Endothelial cell of umbilical vein (primary cell): Measurements from ENCODE around the gene FAM120B. TPM values are rescaled to one million over a fixed set of nuclear protein-coding genes. Genes with fewer than 3 reads are reported as not detected.

ENCODE experiments used
- BruUV-seq: library from RNA; stranded (reverse); fragments of 400-500 nt; replicated peaks from 2 replicates; lab custom pipeline; 2021; lab: Mats Ljungman, UMichigan
- CTCF ChIA-PET: fragments of 300-600, 350-600 bp; sonication (Branson Sonifier 250); formaldehyde crosslinking; loops from one replicate; lab custom pipeline; 2021; ENCODE audit warnings: antibody characterized with exemption, inconsistent platforms; lab: Charles Lee
- POLR2A ChIA-PET: fragments of 300-600, 350-600 bp; sonication (Branson Sonifier 250); formaldehyde crosslinking; loops from one replicate; lab custom pipeline; 2021; ENCODE audit warnings: antibody characterized with exemption, inconsistent platforms; lab: Charles Lee
- DNase-seq: peaks from one replicate; pipeline ENCODE4 v3.0.0-alpha.2; 2011; ENCODE audit warnings: low read depth, low spot score
- FAIRE-seq: peaks from 2 replicates; lab custom pipeline; 2011; peaks lifted over from hg19 to GRCh38; lab: Jason Lieb, UNC
- H2AFZ ChIP-seq: 2 replicates; pipeline ENCODE4 v1.6.0; 2012; ENCODE audit warnings: low read depth, low read length, control low read depth, inconsistent platforms
- H3K27ac ChIP-seq: 2 replicates; pipeline ENCODE4 v1.5.1; 2011; ENCODE audit warnings: low read depth, mild to moderate bottlenecking, control low read depth, low read length, moderate library complexity; ENCODE audit not compliant: insufficient read depth
- H3K27me3 ChIP-seq, 2 experiments: 2 replicates each; pipeline versions ENCODE4 v1.6.0 to v1.6.1; 2011; ENCODE audit warnings: low read length in 2 of 2, mixed read lengths in 1 of 2; ENCODE audit not compliant: control insufficient read depth in 2 of 2, insufficient read depth in 2 of 2
- H3K36me3 ChIP-seq, 2 experiments: 2 replicates in 1 of 2; 3 replicates in 1 of 2; pipeline ENCODE4 v1.5.1; 2011; ENCODE audit warnings: low read length in 2 of 2, mild to moderate bottlenecking in 1 of 2, moderate library complexity in 1 of 2; ENCODE audit not compliant: control insufficient read depth in 2 of 2, insufficient read depth in 2 of 2; ENCODE audit errors: extremely low read depth in 1 of 2
- H3K4me1 ChIP-seq: 3 replicates; pipeline ENCODE4 v1.5.1; 2011; ENCODE audit warnings: mild to moderate bottlenecking, low read length; ENCODE audit not compliant: control insufficient read depth, insufficient read depth; ENCODE audit errors: extremely low read depth
- H3K4me2 ChIP-seq: 2 replicates; pipeline ENCODE4 v1.6.1; 2011; ENCODE audit warnings: low read length, control low read depth, mixed read lengths; ENCODE audit not compliant: insufficient read depth
- H3K4me3 ChIP-seq, 3 experiments: fragments of 200-600 bp in 1 of 3; sonication (generic), shearing (Covaris generic) in 1 of 3; replicated peaks in 1 of 3; 2 replicates each; pipeline ENCODE4 v1.5.1; 2011 to 2016; ENCODE audit warnings: control low read depth in 3 of 3, low read length in 3 of 3, mild to moderate bottlenecking in 2 of 3, inconsistent platforms in 1 of 3, low read depth in 1 of 3, moderate library complexity in 1 of 3; ENCODE audit not compliant: insufficient read depth in 1 of 3
- H3K79me2 ChIP-seq: 2 replicates; pipeline ENCODE4 v1.6.0; 2012; ENCODE audit warnings: low read length, inconsistent platforms; ENCODE audit not compliant: control insufficient read depth, insufficient read depth
- H3K9ac ChIP-seq: replicated peaks from 2 replicates; pipeline ENCODE3; 2011; ENCODE audit warnings: low read length, control low read depth; ENCODE audit not compliant: insufficient read depth; ENCODE audit errors: extremely low read depth
- H3K9me1 ChIP-seq: replicated peaks from 3 replicates; pipeline ENCODE4 v1.6.0; 2011; ENCODE audit warnings: mild to moderate bottlenecking, low read length; ENCODE audit not compliant: control insufficient read depth, insufficient read depth; ENCODE audit errors: extremely low read depth
- H3K9me3 ChIP-seq: replicated peaks from 2 replicates; pipeline ENCODE4 v1.5.1; 2012; ENCODE audit warnings: low read length, inconsistent platforms; ENCODE audit not compliant: control insufficient read depth, insufficient read depth
- H4K20me1 ChIP-seq: replicated peaks from 2 replicates; pipeline ENCODE3; 2011; ENCODE audit warnings: mild to moderate bottlenecking, low read length; ENCODE audit not compliant: control insufficient read depth, insufficient read depth; ENCODE audit errors: extremely low read depth
- EZH2 ChIP-seq: IDR thresholded peaks from 2 replicates; pipeline ENCODE4 v1.6.1; 2012; ENCODE audit warnings: borderline replicate concordance, low read depth, mild to moderate bottlenecking, moderate library complexity, low read length, inconsistent platforms; ENCODE audit not compliant: severe bottlenecking
- FOS ChIP-seq: IDR thresholded peaks from 2 replicates; pipeline ENCODE4 v1.6.1; 2011; ENCODE audit warnings: mild to moderate bottlenecking, low read length, moderate library complexity, borderline replicate concordance; ENCODE audit not compliant: insufficient read depth
- GATA2 ChIP-seq: IDR thresholded peaks from 2 replicates; pipeline ENCODE4 v1.7.0; 2011; ENCODE audit warnings: low read depth, mild to moderate bottlenecking, moderate library complexity, mixed read lengths, low read length; ENCODE audit not compliant: insufficient read length, insufficient read depth
- JUN ChIP-seq: IDR thresholded peaks from 2 replicates; pipeline ENCODE4 v1.6.1; 2011; ENCODE audit warnings: borderline replicate concordance, low read depth; ENCODE audit not compliant: insufficient read length, insufficient read depth
- MYC ChIP-seq: IDR thresholded peaks from one replicate; pipeline ENCODE4 v1.6.1; 2011; ENCODE audit warnings: mild to moderate bottlenecking, low read depth, low read length
- POLR2A ChIP-seq: IDR thresholded peaks from 2 replicates; pipeline ENCODE4 v1.6.1; 2012; ENCODE audit warnings: low read depth, mild to moderate bottlenecking, control low read depth, low read length
- POLR2AphosphoS5 ChIP-seq: IDR thresholded peaks from 2 replicates; pipeline ENCODE4 v1.6.1; 2012; ENCODE audit warnings: low read depth, mild to moderate bottlenecking, control low read depth, low read length, moderate library complexity; ENCODE audit not compliant: insufficient read depth
- dilution Hi-C: fragments of 300-500 bp; cut with MboI; formaldehyde crosslinking; loops from one replicate; pipeline ENCODE4 v1.15.0; 2019; ENCODE audit warnings: low sequenced_read_pairs; ENCODE audit not compliant: extremely low pct_ligation_motif_present
- intact Hi-C: fragments of 100-400 bp; cut with micrococcal nuclease; formaldehyde crosslinking; loops from one replicate; pipeline ENCODE4 v1.10.0; 2022
- polyA plus RNA-seq, 4 experiments: library from polyadenylated mRNA; depleted of rRNA in 3 of 4; stranded (reverse) in 3 of 4; unstranded in 1 of 4; fragments of >200 nt; gene quantifications; 2 replicates each; pipeline versions ENCODE4 v1.2.1 to v1.2.3, GENCODE V29; 2011 to 2012; ENCODE audit warnings: missing spikeins in 1 of 4
- total RNA-seq: library from RNA; stranded (reverse); gene quantifications from 2 replicates; pipeline ENCODE4 v1.2.3, GENCODE V29; 2021
- TF ChIP-seq, protein P1 (sequence below), 2 donors: IDR thresholded peaks; 1 replicate in 1 of 2; 2 replicates in 1 of 2; pipeline ENCODE4 v1.5.1; 2011; ENCODE audit warnings: low read length in 2 of 2, mild to moderate bottlenecking in 2 of 2, moderate library complexity in 2 of 2, control low read depth in 1 of 2, inconsistent platforms in 1 of 2, low read depth in 1 of 2; ENCODE audit not compliant: insufficient read depth in 1 of 2; ENCODE audit errors: extremely low read depth in 1 of 2
- TF ChIP-seq, protein P2 (sequence below): IDR thresholded peaks from 2 replicates; pipeline ENCODE4 v1.6.1; 2011; ENCODE audit not compliant: insufficient read depth, insufficient read length

Gene FAM120B
- total and polyA plus RNA-seq, 2 donors (not counting 3 experiments of a cell fraction or from before 2014, with no cell fraction given) = 10.8 to 28.2 TPM

DNA sequence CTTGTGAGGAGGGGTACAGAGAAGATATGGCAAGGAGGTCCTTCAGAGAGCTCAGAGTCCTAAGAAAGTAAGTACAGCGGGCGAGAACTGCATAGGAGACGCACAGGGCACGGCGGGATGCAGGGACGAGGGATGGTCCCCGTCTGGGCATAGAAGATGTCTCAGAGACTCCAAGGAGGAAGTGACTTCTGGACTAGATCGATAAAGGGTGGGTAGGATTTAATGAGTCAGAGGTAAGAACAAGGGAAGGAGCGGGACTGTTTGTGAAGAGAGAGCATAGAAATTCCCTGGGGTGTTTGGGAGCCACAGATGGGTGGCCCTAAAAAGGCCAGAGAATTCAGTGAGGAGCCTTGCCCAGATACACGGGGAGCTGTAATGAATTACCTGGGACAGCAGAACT, 69.1 kb downstream of the FAM120B start:
- no peaks in the 10 kb centered on the region for H3K27me3 ChIP-seq
- no peak for FAIRE-seq
- H3K9ac ChIP-seq = no peak overlapping the region
- no peaks in the 10 kb centered on the region for H3K36me3 ChIP-seq
- no peak for DNase-seq
- ChIA-PET POLR2A (no interaction called here), CTCF (no interaction called here)
- TF ChIP-seq GATA2 = no peak
- TF ChIP-seq FOS = no peak
- TF ChIP-seq MYC = no peak
- TF ChIP-seq POLR2A = no peak
- no peak for TF ChIP-seq EZH2
- no peak for TF ChIP-seq POLR2AphosphoS5
- no peak for TF ChIP-seq JUN
- TF ChIP-seq, protein P1, sequence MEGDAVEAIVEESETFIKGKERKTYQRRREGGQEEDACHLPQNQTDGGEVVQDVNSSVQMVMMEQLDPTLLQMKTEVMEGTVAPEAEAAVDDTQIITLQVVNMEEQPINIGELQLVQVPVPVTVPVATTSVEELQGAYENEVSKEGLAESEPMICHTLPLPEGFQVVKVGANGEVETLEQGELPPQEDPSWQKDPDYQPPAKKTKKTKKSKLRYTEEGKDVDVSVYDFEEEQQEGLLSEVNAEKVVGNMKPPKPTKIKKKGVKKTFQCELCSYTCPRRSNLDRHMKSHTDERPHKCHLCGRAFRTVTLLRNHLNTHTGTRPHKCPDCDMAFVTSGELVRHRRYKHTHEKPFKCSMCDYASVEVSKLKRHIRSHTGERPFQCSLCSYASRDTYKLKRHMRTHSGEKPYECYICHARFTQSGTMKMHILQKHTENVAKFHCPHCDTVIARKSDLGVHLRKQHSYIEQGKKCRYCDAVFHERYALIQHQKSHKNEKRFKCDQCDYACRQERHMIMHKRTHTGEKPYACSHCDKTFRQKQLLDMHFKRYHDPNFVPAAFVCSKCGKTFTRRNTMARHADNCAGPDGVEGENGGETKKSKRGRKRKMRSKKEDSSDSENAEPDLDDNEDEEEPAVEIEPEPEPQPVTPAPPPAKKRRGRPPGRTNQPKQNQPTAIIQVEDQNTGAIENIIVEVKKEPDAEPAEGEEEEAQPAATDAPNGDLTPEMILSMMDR (IDR thresholded peaks at IDR 0.05; ENCODE audit: extremely low read depth in 1 of 2, insufficient read depth in 1 of 2, low read depth in 1 of 2, low read length in 2 of 2) = no peak
- TF ChIP-seq, protein P2, sequence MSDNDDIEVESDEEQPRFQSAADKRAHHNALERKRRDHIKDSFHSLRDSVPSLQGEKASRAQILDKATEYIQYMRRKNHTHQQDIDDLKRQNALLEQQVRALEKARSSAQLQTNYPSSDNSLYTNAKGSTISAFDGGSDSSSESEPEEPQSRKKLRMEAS = no peak
- H3K4me1 ChIP-seq = peaks cover 9% of the 10 kb centered on the region
- intact Hi-C loops (no loop called here), dilution Hi-C loops (no loop called here)
- H4K20me1 ChIP-seq = no peaks in the 10 kb centered on the region
- no peak overlapping the region for H2AFZ ChIP-seq
- no peaks in the 10 kb centered on the region for H3K9me3 ChIP-seq
- H3K4me2 ChIP-seq = no peak overlapping the region
- H3K9me1 ChIP-seq = no peaks in the 10 kb centered on the region
- H3K4me3 ChIP-seq = no peak overlapping the region
- H3K27ac ChIP-seq = no peak overlapping the region
- no peaks in the 10 kb centered on the region for H3K79me2 ChIP-seq
- no TSS peak for BruUV-seq
